Non-pigmented ciliary epithelial cell (primary cell): ENCODE measurements around the gene CELF2.

Experiments
- DNase-seq: peaks from one replicate; pipeline ENCODE4 v3.0.0-alpha.2; 2010; ENCODE audit warnings: low read depth

CELF2 gene

DNA sequence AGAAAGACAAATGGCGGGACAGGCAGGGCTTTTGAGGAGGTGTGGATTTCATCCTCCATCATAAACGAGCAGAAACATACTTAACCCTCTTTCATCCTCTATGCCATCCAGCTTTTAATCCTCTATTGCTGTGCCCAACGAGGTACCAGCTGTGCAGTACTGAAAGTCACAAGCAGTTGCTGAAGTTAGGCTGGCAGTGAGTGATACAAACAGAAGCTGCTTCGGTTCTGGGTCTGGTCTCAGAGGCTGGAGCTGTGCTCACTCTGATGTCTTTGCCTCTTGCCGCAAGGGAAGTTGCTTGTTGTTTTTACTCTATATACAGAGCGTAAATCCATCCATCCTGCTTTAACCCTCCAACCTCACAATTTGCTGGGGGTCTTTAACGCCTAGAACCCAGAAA lies 235.2 kb downstream of the CELF2 start:
- no peak for DNase-seq

DNA sequence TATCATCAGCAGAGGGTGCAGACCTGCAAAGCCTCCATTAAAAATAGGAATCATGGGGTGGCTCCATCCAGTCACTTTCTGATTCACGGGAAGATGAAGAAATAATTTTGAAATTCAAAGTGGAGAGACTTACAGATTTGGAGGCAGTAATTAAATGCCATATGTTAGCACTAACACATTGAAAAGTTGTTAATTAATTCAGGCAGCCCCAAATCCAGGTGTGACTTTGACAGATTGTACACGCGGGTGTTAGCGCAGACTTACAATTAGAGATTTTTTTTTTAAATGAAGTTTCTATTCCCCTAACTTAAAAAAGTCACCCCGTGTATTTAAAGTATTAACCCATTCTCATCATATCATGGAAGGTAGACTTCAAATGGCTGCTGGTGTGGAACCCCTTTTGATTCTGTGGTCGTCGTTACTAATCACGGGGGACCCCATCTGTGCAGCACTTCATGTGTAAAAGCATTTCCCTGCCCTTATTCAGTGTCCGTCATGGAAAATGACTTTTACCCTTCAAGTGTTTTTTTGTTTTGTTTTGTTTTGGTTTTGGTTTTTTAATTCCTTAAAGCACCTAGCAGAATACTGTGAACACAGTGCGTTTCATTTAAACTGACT lies 235.8 kb downstream of the CELF2 start:
- no peak for DNase-seq

DNA sequence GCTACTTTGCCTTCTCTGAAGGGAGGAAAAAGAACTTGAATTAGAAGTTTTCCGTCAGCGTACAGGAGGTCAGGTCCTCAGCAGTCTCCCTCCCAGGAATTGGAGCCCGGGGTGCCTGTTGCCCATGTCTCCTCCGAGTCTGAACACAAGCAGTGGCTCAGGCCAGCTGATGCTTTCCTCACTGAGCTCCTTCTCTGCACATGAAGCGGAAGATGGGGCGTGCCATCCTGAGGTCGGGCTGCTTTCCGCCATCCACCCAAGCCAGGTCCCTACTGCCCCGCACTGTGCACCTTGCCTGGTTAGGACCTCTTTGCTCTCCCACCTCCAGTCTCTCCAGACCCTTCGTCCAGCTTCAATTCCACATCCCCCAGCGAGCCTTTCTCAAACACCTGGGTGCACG lies 237.5 kb downstream of the CELF2 start:
- no peak for DNase-seq

DNA sequence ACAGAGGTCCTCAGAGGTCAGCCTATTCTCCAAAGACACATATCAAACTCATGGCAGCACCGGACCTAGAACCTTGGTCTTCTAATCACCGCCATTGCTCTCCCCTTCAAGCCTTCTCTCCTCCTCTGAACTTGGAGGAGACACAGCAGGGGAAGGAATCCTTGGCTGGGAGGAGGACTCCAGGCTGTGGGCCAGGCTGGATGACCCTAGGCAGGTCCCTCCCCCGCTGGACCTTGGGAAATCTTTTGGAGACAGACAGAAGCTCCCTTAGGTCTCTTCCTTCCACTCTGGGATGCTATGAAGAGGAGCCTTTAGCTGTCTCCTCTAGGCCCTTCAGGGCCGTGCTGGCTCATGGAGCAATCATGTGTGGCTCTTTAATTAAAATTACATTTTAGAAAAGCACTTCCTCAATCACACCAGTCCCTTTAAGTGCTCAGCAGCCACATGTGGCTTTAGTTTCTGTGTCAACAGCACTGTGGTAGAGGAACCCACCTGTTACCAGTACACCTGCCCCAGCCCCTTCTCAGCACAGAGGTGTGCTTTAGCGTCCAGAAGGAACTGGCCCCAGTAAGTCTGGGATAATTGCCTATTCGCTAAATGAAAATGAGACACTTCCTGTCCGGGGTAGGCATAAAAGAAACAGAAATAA lies 238.2 kb downstream of the CELF2 start:
- no peak for DNase-seq

DNA sequence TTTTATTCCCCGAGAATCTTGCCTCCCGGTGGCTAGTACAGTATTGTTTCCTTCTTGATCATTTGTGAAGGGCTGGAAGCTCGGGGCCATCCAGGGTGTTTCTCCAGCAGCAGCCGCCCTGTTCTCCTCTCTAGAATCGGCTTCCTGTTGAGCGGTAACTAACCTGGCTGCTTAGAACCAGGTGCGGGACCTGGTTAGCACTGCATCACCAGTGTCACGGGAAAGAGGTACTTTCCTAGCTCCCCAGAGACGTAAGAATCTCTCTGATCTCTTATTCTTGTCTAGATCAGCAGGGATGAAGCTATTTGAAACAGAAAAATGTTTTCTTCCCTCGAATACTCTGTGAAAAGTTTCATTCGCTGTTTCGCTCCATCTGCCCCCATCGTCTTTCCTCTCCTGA lies 239.2 kb downstream of the CELF2 start:
- DNase-seq, result no peak

DNA sequence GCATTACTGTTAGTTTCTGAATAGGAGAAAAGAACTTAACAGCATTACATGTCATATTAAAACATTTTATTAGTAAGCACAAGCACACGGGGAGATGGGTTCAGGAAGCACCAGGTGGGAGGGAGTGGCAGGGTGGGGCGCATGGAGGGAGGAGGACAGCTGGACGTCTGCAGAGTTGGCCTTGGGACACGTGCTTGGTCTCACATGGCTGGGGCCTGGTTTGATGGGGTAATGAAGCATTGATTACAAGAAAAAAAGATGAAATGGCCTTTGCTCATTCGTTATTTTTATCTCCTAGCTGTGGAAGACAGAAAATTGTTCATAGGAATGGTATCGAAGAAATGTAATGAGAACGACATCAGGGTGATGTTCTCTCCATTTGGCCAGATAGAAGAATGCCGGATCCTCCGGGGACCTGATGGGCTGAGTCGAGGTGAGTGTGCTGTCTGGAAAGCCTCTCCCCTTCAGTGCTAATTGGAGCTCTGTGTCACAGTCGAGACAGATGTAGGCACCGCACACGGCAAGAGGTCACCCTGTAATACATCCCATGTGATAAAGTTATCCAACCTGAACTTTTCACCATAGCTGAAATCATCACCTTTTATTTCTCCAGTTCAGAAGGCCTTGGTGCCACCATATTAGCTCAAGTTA lies 239.9 kb downstream of the CELF2 start:
- DNase-seq, result no peak

DNA sequence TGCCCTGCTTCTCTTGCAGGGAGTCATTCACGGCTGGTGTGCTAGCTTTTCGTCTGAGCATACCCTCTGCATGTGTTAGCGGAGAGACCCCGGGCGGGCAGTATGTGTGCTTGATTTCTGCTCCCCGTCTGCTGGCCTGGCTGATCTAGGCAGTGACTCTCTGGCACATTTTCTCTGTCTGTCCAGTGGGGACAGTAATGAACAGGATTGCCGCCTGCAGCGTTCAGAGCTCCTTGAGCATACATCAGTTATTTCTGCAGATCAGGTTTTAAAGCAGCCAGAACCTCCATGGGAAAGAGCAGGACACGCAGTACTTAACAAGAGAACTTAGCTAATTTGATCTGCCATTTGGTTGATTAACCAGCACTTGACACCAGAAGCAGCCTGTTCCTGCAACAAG lies 242.5 kb downstream of the CELF2 start:
- DNase-seq, result no peak

DNA sequence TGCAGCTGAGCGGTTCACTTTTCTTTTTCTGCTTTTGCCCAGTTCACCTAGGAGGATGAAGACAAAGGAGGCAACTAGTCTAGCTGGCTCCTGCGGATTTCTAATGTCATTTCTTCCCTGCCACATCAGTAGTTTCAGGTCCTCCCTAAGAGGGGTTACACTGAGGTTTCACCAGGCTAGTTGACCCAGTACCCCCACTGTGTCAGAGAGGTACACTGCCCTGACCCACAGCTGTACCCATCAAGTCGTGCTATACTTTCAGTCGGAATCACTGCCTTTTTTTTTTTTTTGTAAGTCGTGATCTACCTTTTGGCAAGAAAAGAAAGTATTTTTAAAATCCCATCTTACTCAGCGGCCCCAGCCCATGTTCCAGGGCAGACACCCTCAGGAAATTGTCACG lies 243.5 kb downstream of the CELF2 start:
- no peak for DNase-seq

DNA sequence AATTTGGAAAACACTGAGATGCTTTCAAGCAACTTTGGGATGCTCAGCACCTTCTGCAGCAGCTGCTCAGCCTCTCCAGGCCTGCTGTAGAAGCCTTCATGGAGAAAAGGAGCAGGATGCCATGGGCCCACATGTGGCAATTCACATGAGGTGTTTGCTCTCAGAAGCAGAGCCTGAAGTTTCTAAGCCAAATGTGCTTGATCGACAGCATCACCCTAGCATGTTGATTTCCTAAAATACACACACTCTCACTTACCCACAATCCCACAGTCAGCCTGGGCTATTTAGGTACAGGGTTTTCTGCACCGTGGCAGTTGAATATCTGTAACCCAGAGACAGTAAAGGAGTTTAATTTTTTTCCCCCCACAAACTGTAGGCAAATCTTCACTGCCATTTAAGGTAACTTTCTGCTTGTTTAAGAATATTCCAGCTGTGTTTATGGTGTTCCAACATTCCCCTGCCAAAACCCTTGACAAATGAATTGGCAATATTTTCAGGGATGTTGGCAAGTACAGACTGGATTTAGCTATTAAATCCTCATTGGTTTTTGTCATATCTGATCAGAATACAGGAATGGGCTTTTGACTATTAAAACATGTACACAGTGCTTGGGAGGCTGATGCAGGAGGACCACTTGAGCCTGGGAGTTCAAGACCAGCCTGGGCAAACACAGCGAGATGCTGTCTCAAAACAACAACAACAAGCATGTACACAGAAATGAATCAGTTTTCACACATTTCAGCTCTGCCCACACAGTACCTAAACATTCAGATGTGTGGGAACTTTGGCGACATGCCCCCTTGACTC lies 244.2 kb downstream of the CELF2 start:
- no peak for DNase-seq

DNA sequence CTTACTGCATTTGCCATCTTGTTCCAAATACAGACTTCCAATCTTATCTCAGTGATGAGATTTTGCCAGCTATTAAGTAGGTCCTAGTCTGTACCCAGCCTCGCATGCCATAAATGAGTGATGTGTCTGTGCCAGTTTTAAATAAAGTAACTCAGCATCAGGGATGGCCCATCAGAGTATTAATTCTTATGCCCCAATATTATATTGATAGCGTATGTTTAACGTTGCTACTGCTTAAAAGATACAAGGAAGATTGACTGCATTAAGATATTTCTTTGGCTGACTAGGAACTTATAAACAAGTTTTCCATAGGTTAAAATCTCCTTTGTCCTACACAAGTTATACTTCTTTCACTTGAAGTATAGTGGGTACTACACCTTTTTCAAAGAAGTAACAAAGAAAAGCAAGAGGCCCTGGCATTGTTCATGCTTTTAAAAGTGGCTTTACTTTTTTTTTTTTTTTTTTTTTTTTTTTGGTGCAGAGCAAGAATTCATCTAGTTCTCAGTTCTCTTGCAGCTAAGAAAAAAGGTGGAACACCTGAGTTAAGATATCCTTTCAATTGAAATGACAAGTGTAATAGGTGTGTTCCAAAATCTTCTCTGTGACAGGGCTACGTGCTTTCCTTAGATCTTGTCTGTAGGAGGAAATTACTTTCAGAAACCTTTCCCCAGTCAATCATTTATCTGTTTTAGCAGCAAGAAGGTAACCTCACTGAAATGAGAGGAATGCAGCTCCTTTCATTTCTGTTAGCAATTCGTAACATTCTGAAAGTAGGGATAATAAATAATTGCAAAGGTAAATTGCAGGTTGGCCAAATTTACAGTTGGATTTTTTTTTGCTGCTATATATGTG lies 245.0 kb downstream of the CELF2 start:
- no peak for DNase-seq

DNA sequence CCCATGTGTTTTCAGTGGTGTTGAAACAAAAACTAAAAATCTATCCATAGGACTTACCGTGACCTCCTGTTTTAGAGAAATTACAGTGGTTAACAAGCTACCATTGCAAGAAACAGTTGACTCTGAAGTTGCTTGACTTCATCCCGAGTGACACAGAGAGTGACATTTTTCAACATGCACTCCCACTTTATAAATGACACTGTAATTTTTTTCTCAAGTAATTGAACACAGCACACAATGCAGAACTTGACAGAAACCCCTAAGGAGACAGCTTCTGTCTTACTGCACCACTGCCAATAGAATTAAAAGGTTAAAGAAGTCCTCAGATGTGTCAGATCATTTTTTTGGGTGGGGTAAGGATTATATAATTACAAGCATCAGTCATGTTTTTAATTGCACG lies 246.1 kb downstream of the CELF2 start:
- no peak for DNase-seq

DNA sequence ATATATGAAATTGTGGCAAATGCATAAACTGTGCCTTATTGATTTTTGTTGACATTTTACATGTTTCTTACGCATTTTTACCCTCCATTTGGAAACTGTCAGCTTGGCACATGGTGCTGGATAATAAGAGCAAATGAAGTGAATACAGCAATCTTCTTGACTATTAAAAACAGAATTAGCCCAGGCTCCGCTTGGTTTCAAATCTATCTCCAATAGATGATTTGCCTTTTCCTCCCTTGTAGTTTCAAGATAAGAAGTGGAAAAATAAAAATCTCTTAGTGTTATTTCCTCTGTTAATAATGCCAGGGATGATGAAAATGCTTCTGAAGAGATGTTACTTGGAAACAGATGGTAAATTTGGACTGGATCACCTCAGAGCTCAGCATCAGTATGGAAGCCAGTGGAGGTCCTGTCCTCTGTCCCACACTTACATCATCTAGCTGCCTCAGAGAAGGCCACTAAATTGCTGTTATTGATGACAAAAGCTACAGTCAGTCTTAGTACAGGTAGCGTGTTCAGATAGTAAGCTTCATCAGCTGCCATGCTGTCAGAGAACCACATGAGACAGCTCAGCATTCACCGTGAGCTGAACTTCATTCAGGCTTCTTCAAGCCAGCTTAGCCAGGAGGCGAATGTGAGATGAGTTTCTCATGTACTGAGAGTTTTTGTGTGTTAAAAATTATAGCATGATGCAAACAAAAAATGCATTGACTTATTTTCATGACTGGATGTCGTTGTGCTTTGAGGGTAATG lies 246.8 kb downstream of the CELF2 start:
- DNase-seq, result no peak

DNA sequence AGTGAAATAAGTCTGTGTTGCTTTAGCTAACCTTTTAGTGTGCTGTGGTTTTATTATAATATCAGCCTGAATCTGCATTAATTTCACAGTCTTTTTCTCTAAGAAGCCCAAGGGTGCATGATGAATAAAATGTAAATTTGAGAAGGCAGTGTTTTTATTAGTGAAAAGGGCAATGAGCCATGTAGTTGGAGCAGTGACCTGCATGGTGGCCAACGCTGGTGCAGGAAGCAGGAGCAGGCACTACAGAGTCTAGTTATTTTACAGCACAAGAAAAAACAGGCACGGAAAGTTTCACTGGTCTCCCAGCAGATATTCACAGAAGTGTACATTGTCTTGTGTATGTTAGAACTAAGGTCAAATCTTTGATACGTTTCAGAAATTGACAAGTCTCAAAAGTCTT lies 247.8 kb downstream of the CELF2 start:
- no peak for DNase-seq

DNA sequence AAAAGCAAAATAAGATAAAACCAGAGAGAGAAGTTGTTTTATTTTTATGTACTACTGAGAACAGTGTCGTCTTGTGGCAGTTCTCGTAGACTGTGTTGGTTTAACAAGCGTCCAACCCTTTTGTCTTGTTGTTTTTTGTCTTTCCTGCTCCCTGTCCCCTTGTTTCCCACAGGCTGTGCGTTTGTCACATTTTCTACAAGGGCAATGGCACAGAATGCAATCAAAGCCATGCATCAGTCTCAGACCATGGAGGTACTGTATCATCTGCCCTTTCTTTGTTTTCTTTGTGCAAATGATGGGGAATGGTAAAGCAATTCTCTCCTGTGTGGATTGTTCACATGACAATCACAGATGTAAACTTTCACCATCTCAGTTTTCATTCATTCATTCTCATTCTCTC lies 248.8 kb downstream of the CELF2 start:
- no peak for DNase-seq

DNA sequence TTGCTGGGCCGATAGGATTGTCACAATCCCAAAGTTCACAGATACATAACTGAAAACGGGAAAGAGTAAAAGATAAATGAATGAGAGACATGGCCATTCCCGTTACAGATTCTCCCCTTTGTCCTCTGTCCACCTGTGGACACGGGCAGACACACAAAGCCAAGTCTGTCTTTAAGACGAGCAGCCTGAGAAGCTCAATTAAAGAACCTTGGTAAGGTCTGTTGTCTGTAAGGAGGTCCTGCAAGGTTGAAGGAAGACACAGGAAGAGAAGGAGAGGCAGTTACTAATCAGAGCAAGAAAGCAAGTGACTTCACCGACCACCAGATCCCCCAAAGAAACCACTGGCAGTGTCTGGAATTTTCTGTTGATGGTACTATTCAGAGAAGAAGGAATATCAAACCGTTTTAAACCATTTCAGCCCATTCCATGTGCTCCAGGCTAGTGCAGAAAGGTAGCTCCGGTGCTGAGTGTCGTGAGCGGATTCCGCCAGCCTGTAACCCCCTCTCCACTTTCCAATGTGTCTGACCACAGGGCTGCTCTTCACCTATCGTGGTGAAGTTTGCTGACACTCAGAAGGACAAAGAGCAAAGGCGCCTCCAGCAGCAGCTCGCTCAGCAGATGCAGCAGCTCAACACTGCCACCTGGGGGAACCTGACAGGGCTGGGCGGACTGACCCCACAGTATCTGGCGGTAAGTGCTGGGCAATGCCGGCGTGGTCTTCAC lies 252.6 kb downstream of the CELF2 start:
- DNase-seq, result peak; percentile 9

DNA sequence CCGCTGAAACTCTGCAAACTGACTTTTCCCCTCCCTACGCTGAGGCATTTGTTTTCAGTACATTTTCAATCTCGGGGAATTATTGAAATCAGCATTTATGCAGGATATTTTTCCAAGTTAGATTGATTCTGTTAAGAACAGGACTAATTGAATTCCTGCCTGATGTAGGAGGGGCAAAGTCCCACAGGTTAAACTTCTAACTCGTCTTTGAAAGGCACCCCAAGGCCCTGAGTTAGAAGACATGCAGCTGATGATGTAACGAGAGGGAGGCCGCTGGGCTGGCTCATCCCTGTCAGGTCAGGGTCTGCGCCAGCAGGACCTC lies 253.1 kb downstream of the CELF2 start:
- DNase-seq, result no peak

DNA sequence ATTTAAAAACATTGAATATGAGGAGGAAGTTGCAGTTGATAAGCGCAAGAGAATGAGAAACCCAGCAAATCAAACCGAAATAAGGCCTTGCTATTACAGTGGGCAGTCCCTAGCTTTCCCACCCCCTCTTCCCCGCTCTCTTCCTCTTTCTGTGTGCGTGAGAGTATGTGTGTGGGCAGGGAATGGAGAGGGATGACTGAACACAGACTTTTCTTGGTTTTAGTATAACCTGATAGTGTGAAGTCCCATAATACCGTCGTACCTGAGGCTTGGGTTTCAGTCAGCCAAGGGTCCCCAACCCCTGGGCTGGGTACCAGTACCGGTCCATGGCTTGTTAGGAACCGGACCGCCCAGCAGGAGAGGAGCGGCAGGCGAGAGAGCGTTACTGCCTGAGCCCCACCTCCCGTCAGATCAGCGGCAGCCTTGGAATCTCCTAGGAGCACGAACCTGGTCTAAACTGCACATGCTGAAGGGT lies 255.3 kb downstream of the CELF2 start:
- no peak for DNase-seq

DNA sequence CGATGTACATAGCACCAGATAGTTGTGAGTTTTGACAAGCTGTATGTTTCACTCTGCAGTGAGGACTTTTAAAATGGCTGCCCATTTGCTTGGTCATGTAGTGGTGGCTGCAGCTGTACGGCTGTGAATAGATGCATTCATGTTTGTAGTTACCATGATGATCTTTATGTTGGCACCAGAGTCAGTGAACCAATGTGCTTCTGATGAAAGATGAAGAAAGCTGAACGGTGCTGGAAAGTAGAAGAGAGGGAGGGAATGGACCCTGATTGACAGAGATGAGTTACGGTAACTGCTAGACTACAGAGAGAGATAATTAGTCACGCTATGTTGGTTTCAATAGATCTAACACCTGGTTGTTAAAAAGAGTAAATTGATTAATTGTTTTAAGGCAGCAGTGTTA lies 256.8 kb downstream of the CELF2 start:
- no peak for DNase-seq

DNA sequence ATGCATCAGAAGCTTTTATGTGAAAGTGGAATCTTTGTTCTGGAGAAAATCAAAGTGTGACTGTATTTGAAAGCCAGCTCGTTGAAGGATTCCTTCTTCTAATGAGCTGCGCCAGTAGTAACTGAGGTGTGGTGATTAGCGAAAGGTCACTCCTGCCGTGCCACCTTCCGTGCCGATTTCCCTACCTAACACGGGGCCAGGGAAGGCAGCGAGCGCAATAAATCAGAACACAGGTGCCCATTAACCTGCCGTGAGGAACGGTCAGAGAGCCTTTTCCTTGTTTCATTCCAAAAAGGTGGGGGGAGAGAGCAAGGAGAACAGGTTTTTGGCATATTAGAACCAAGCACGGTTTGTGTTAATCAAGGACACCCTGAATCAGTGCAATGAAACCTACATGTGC lies 258.0 kb downstream of the CELF2 start:
- no peak for DNase-seq

DNA sequence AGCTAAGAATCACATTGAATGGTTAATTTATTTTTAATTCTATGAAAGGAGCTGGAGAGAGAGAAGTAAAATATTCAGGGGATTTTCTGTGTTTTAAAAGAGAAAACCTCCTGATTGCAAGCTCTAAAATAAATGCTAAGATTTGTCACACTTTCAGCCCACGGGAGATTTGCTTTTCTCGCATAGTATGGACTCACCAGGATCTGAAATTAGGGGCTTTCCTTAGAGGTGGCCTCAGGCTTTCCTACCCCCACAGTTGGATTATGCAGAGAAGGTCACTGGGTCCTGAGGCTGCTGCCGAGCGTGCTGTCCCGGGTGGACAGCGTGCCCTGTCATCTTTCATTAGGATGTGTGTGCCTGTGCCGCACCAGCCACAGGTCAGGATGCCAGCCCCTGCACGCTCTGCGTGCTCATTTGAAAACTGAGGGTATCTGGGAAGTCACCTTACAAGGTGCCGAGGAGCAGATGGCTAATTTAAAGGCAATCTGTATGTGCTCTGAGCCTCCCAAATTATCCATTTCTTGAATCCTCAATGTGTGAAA lies 258.8 kb downstream of the CELF2 start:
- DNase-seq, result no peak
